Lower lobe of right lung (tissue), 2 donors: ENCODE data around the gene WFDC1. TPM values are rescaled to one million over a fixed set of nuclear protein-coding genes. Genes with fewer than 3 reads are reported as not detected.
A peak's percentile ranks its signal among the peaks of the same experiment; 100 is the strongest.

ENCODE experiments used
- ATAC-seq, 2 donors: fragments of 200-7000 bp; cut with Tn5 transposase; one replicate each; pipeline ENCODE4 v1.9.1; 2020 to 2022; ENCODE audit warnings: mild to moderate bottlenecking in 2 of 2, moderate library complexity in 2 of 2
- DNase-seq: peaks from one replicate; pipeline ENCODE4 v3.0.0-alpha.2; 2020
- H3K27ac ChIP-seq: fragments of 200-600 bp; one replicate; pipeline ENCODE4 v1.8.0; 2022
- H3K27me3 ChIP-seq: fragments of 200-600 bp; one replicate; pipeline ENCODE4 v1.8.0; 2022; ENCODE audit warnings: low read depth
- H3K36me3 ChIP-seq: fragments of 200-600 bp; one replicate; pipeline ENCODE4 v1.8.0; 2022; ENCODE audit warnings: mild to moderate bottlenecking
- H3K4me1 ChIP-seq: fragments of 200-600 bp; one replicate; pipeline ENCODE4 v1.8.0; 2022
- H3K4me3 ChIP-seq: fragments of 200-600 bp; one replicate; pipeline ENCODE4 v1.8.0; 2022; ENCODE audit warnings: mild to moderate bottlenecking
- H3K9me3 ChIP-seq: fragments of 200-600 bp; one replicate; pipeline ENCODE4 v1.8.0; 2022
- intact Hi-C: fragments of 100-400 bp; cut with DNase I; formaldehyde crosslinking; loops from one replicate; pipeline ENCODE4 v1.11.0; 2022
- total RNA-seq: library from RNA; stranded (reverse); fragmentation: NEBNext Ultra II Directional; extraction: Animal tissue kit (Norgen Biotek cat#: 25700); gene quantifications from one replicate; pipeline ENCODE4 v1.2.1, GENCODE V29; 2021
- TF ChIP-seq, protein P1 (sequence below): fragments of 200-600 bp; IDR thresholded peaks from one replicate; pipeline ENCODE4 v1.8.0; 2022; ENCODE audit warnings: antibody characterized with exemption, mild to moderate bottlenecking
- donor health status: DM: no; HTN: yes; CAD: no; lungs with severe emphysema.

Gene WFDC1
- total RNA-seq, 1 donor from 2014 or later = 18.0 TPM

DNA sequence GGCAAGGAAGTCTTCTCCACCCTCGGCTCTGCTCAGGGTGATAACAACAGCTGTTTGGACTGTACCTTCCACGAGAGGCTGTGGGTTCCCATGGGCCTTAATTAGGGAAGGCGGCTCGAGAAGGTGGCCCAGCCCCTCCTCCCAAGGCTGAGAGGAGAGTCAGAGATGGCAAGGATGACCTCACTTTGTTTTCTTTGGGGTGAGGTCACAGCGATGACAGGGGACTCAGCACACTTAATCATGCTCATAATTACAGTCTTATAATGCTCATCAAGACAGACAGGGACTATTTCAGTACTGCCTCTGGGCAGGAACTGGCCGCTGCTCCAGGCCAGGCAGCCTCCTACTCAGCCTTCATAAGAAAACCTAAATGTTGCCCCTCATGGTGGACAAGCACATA lies 19.7 kb downstream of the WFDC1 start:
- TF ChIP-seq, protein P1, sequence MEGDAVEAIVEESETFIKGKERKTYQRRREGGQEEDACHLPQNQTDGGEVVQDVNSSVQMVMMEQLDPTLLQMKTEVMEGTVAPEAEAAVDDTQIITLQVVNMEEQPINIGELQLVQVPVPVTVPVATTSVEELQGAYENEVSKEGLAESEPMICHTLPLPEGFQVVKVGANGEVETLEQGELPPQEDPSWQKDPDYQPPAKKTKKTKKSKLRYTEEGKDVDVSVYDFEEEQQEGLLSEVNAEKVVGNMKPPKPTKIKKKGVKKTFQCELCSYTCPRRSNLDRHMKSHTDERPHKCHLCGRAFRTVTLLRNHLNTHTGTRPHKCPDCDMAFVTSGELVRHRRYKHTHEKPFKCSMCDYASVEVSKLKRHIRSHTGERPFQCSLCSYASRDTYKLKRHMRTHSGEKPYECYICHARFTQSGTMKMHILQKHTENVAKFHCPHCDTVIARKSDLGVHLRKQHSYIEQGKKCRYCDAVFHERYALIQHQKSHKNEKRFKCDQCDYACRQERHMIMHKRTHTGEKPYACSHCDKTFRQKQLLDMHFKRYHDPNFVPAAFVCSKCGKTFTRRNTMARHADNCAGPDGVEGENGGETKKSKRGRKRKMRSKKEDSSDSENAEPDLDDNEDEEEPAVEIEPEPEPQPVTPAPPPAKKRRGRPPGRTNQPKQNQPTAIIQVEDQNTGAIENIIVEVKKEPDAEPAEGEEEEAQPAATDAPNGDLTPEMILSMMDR = no peak
- Histone ChIP-seq H3K36me3 (no peaks in the 10 kb centered on the region), H3K4me1 (no peaks in the 10 kb centered on the region), H3K4me3 (no peak overlapping the region), H3K27ac (no peak overlapping the region), H3K9me3 (peaks cover 6% of the 10 kb centered on the region), H3K27me3 (peaks cover 6% of the 10 kb centered on the region)
- intact Hi-C loops = no loop called here
- no peak for ATAC-seq
- no peak for DNase-seq

DNA sequence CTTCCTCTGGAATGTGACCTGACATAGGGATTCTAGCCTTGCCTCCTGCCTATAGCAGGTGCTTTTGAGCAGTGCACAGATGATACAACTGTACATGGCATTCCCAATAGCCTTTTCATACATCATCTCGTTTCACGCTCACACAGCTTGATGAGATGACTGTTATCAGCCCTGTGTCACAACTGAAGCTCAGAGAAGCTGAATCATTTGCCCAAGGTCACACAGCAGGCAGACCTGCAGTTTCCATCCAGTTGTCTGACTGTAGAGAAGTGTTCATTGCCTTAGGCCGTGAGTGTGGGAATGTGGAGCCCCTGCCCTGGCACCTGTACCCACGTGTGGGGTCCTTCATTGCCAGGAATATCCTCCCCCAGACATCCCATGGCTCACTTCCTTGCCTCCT lies 20.1 kb downstream of the WFDC1 start:
- no peak overlapping the region for H3K27ac ChIP-seq
- no peaks in the 10 kb centered on the region for H3K36me3 ChIP-seq
- ATAC-seq (no peak), DNase-seq (no peak)
- H3K4me1 ChIP-seq = no peaks in the 10 kb centered on the region
- intact Hi-C loops = no loop called here
- no peak overlapping the region for H3K4me3 ChIP-seq
- peaks cover 6% of the 10 kb centered on the region for H3K9me3 ChIP-seq
- TF ChIP-seq, protein P1 = no peak
- peaks cover 6% of the 10 kb centered on the region for H3K27me3 ChIP-seq

DNA sequence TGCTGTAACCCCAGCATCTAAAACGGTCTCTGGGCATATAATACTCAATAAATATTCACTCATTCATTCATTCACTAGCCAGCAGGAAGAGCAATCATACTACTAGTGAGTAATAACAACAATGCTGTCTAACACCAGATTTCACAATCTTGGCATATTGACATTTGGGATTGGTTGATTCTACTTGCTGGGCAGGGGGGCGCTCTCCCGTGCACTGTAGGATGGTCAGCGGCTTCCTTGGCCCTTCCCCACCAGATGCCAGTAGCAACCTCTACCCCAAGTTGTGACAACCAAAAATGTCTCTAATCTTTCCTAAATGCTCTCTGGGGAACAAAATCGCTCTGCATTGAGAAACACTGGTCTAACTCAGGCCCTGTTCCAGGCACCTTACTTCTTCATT lies 20.7 kb downstream of the WFDC1 start:
- H3K27ac ChIP-seq = no peak overlapping the region
- intact Hi-C loops = no loop called here
- ATAC-seq = no peak
- H3K9me3 ChIP-seq = peaks cover 6% of the 10 kb centered on the region
- no peak for DNase-seq
- H3K27me3 ChIP-seq = peaks cover 6% of the 10 kb centered on the region
- TF ChIP-seq, protein P1 = no peak
- H3K4me1 ChIP-seq = no peaks in the 10 kb centered on the region
- H3K4me3 ChIP-seq = no peak overlapping the region
- no peaks in the 10 kb centered on the region for H3K36me3 ChIP-seq

DNA sequence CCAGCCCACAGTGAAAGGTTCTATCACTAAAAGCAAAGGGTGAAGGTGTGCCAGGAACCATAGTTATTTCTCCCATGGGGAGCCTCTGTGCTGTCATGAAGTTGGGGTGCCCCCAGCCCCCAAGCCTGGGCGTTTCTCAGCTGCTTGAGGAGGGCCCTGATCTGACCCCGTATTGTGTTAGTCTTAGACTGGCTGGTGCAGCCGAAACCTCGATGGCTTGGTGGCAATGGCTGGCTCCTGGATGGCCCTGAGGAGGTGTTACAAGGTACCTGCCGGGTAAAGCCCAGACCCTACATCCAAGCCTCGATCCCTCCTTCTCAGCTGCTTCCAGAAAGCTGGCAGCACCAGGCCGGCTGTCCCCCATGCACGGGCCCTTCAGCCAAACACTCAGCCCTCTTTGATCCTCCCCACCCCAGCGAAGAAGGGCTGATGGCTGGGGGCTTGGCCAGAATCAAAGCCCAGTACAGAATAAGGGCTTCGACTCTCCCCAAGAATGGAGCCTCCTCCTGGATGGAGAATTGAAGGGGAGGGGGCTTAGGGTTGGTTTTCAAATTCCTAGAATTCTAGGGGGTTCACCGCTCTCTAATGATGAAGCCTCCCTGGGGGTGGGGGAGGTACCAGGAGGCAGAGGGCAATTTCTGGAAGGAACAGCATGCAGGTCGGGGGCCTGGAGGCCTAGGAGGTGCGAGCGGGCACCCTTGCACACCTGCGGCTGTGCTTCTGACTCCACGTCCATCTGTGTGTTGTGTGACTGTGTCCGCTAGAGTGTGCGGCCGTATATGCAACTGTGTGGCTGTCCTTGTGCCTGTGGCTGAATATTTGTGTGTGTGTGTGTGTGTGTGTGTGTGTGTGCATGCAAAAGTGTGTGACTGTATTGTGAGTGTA lies 23.7 kb downstream of the WFDC1 start:
- intact Hi-C loops = no loop called here
- Histone ChIP-seq H3K9me3 (peaks cover 6% of the 10 kb centered on the region), H3K4me3 (no peak overlapping the region), H3K27me3 (peaks cover 3% of the 10 kb centered on the region), H3K36me3 (no peaks in the 10 kb centered on the region), H3K27ac (no peak overlapping the region), H3K4me1 (no peaks in the 10 kb centered on the region)
- DNase-seq (no peak), ATAC-seq (no peak)
- TF ChIP-seq, protein P1 = no peak

DNA sequence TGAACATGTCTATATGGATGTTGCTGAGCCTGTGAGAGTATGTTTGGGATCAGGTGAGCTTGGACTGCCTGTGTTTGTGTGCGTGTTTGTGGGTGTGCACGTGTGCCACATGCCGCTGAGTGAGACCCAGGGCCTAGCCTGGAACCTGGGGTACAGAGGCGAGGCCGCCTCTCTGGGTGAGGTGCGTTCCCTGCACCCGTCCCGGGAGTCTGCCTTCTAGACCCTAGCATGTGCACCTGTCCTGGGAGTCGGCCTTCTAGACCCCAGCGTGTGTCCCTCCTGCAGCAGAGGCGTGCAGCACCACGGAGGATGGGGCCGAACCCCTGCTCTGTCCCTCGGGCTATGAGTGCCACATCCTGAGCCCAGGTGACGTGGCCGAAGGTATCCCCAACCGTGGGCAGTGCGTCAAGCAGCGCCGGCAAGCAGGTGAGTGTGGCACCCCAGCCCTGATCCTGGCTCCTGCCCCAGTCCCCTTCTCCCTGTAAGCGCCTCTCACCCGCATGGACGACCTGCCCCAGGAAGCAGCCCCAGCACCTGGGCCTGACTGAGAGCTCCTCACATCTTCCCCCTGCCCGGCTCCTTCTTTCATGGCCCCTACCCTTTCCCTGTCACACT lies 24.6 kb downstream of the WFDC1 start:
- ATAC-seq = peak in 1 of 2 donors; percentile 19
- DNase-seq = no peak
- Histone ChIP-seq H3K4me1 (no peaks in the 10 kb centered on the region), H3K4me3 (no peak overlapping the region), H3K27ac (no peak overlapping the region), H3K9me3 (peaks cover 6% of the 10 kb centered on the region), H3K27me3 (no peaks in the 10 kb centered on the region), H3K36me3 (no peaks in the 10 kb centered on the region)
- intact Hi-C loops = no loop called here
- TF ChIP-seq, protein P1 = no peak
